ENCODE data around the gene ZNF519. TPM values are rescaled to one million over a fixed set of nuclear protein-coding genes. Genes with fewer than 3 reads are reported as not detected.

ZNF519 gene
- total RNA-seq, result 3.8 and 7.9 TPM in 2 replicates

DNA sequence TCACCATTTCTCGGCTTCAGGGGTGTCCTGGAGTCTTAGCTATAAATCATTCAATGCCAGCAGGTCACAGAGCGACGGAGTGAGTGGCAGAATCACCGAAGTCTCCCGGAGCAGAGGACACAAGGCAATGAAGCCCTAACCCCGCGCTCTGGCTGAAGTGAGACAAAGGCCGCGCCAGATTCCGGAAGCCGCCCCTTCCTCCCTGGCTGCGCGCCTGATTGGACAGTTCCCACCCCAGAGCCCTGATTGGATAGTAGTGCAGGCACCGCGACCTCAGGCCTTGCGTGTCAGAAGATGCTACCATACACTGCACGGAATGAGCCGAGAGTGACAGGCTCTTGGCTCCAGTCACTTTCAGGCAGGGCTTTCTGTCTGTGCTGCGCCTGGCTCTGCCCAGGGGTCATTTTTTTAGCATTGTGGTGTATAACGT is at the start of gene ZNF519:
TSS of gene ZNF519 (minus strand) at position 165 of the 430 bp plus-strand sequence. CDS start at position 7, 158 bp downstream.

Other genes starting within 250 kb of the ZNF519 start
- gene MC2R, start 216.9 kb downstream of the ZNF519 start, total RNA-seq, result not detected in 2 replicates

All from placental epithelial cell (primary cell).